GM21360 (cell line): ENCODE measurements around the gene ACTR3.
"Not testable (repeated sequence)": the region's sequence is repeated elsewhere in the genome, so short reads cannot be mapped to it uniquely, and the experiment has no call there.

ENCODE experiments used
- ATAC-seq: cut with Tn5 transposase; IDR thresholded peaks from one replicate; pipeline ENCODE4 v1.9.1; 2021; ENCODE audit warnings: mild to moderate bottlenecking, moderate library complexity; ENCODE audit not compliant: unreplicated experiment

The ACTR3 gene

DNA sequence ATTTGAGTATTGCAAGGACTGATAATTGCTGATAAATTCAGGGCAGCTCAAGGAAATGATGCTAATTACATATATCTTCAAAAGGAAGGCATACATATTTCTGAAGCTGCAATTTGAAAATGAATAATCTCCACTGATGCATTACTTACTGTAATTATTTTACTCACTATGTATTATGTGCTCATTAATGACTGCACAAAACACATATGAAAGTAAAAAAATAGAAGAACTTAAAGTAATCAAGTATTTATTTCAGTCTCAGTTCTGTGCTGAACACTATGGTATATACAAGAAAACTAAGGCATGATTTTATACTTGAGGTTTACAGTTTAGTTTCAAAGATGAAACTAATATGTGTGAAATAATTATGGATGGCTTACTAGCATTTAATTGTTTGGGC lies 9.3 kb downstream of the ACTR3 start:
- ATAC-seq: no peak

DNA sequence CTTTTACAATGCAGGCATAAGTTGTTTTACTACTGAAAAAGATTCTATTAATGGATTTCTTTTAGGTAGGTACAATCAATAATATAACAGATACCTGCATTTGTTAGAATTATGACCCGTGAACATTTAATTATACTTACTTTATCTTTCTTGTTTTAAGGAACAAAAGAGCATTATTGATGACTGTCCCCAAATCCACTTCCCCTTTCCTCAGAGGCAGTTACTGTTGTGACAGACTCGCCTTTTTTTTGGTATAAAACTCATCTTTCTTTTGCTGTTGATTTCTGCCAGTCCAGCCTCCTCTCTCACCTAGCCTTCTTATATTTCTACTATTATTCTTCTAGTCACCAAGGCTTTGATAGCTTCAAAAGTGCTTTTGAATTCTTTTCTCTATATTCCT lies 12.1 kb downstream of the ACTR3 start:
- no peak for ATAC-seq

GRCh38 chr2:113905886-113906285 lies 16.0 kb downstream of the ACTR3 start:
- ATAC-seq: no peak

- ATAC-seq: no peak
Measured at GRCh38 chr2:113906647-113907046, 16.8 kb downstream of the ACTR3 start.

- no peak for ATAC-seq
Measured at GRCh38 chr2:113907297-113907696, 17.4 kb downstream of the ACTR3 start.

GRCh38 chr2:113910110-113910717 lies 20.3 kb downstream of the ACTR3 start:
- no peak for ATAC-seq

- no peak for ATAC-seq
Measured at GRCh38 chr2:113910967-113911678, 21.2 kb downstream of the ACTR3 start.

GRCh38 chr2:113915082-113915819 lies 25.4 kb downstream of the ACTR3 start:
- no peak for ATAC-seq

GRCh38 chr2:113918229-113918628 lies 28.3 kb downstream of the ACTR3 start:
- ATAC-seq: no peak

- no peak for ATAC-seq
Measured at GRCh38 chr2:113920996-113921395, 31.1 kb downstream of the ACTR3 start.

DNA sequence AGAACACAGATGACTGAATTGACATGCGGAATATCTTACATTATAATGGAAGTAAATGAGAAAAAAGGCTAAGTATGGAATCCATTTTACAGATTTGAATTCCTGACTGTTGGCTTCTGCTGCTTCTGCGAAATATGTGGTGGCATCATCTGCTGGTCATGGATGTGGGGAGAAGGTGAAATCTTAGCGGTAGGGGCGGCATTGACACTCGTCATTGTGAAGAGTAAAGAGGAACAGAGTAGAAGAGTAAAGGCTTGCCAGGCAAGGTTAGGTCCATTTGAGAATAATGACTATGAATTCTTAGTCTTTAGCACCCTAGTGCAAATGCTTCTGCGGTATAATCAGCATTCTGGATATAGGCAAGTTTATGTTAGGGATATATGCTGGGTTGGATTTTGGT lies 32.4 kb downstream of the ACTR3 start:
- no peak for ATAC-seq

DNA sequence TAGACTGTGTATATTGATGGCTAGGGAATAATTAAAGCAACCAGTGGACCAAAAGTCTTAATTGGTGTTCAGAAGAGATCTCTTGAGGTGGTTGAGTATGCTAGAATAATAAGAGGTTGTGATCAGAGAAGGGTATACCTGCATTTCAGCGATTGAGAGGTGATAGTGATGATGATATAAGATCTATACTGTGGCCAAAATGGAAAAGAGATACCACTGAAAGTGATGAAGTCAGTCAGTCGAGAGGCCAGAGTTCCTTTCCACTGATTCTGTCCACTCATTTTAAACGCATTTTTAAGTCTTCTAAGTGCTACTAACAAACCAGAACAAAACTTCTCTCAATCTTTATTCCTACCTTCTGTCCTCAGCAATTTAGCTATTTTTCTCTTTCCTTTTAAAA lies 32.9 kb downstream of the ACTR3 start:
- ATAC-seq: no peak

DNA sequence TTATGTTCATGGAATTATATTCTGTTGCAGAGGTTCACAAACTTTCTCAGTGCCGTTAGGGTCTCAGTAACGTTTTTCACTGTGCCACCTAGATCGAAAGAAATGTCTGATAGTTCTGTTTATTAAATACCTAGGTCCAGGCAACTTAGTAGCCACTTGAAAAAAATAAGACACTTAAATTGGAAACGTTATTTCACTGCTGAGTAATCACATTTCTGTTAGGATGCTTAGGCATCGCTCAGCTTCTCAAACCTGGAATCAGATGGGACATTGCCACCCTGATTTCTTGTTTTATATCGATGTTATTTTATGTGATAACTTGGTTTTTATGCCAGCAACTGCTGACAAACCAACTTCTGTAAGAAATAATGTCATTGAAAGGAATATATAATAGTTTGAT lies 36.0 kb downstream of the ACTR3 start:
- ATAC-seq: no peak

GRCh38 chr2:113926314-113926713 lies 36.4 kb downstream of the ACTR3 start:
- no peak for ATAC-seq

DNA sequence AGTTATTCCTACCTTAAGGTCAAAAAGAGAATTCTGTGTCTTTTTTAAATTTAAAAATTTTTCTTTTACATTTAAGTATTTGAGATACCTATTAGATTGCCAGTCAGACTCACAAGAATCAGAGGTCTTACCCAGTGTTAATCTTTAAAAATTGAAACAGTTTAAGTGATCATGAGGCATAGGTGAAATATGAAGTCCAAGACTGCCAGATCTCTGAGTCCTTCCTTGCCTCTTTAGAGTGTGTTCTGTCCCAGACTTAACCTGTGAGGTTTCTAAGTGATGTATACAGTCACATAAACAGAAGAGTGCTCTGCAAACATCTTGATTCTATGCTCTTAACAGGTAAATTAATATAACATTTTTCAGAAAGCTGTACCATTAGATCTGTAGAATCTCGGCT lies 40.6 kb downstream of the ACTR3 start:
- no peak for ATAC-seq

DNA sequence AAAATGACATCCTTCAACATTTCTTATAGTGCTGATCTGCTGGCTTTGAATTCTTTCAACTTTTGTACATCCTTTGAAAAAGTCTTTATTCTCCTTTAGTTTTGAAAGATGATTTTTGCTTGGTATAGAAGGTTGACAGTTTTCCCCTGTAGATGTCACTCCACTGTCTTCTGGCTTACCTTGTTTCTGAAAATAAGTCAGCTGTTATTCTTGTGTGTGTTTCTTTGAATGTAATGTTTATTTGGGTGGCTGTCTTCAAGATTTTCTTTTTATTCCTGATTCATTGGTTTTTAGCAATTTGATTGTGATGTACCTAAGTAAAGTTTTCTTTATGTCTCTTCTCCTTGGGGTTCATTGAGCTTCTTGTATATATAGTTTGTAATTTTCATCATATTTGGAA lies 47.6 kb downstream of the ACTR3 start:
- ATAC-seq: no peak

- ATAC-seq: no peak
Measured at GRCh38 chr2:113940891-113941290, 51.0 kb downstream of the ACTR3 start.

DNA sequence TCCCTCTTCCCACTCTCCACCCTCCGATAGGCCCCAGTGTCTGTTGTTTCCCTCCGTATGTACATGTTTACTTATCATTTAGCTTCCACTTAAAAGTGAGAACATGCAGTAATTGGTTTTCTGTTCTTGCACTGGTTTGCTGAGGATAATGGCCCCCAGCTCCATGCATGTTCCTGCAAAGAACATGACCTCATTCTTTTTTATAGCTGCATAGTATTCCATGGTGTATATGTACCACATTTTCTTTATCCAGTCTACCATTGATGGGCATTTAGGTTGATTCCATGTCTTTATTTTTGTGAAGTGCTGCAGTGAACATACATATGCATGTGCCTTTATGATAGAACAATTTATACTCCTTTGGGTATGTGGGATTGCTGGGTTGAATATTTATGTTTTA lies 55.9 kb downstream of the ACTR3 start:
- ATAC-seq: not testable (repeated sequence)

DNA sequence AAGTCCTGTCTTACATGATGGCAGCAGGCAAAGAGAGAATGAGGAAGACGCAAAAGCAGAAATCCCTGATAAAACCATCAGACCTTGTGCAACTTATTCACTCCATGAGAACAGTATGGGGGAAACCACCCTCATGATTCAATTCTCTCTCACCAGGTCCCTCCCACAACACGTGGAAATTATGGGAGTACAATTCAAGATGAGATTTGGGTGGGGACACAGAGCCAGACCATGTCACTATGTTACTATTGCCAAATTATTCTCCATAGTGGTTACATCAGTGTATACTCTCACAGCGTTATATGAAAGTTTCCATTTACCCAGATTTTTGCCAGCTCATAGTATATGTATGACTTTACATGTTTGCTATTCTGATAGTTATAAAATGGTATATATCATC lies 61.0 kb downstream of the ACTR3 start:
- ATAC-seq: not testable (repeated sequence)

GRCh38 chr2:113961000-113961399 lies 71.1 kb downstream of the ACTR3 start:
- ATAC-seq: no peak

DNA sequence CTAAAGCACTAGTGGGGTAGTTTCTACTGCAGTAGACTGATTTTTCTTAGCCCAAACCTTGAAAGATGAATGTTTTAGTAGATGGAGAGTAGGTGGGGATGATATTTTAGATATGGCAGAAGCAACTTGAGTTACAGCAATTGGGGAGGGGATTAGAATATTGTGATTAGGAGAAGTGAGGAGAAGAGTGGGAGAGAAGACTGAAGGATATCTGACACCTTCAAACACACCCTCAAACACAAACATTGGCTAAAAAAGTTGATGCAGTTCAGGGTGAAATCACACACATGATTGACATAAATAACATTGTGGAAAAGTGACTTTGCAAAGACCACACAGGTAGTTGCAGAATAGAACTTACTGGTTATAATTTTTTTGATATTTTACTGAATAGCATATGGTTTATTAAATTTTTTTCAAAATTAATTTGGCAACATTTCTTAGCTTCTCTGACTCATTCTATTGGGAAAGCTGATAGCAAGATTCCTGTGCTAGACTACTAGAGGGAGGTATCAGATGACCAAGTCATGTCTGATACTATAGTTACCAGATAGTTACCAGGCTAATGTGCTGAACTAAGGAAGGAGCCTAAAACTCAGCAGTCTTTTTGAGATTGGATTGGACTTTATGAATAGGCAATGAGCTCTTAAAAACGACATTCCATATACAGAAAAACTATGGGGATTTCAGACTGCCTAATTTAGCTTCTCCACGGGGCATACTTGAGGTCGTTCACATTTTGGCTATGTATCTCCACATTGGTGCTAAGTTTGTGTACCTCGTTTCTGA lies 73.0 kb downstream of the ACTR3 start:
- ATAC-seq: no peak
